Measurements from ENCODE around the gene DYNLT3.

The DYNLT3 gene

GRCh38 chrX:37840931-37841330 lies 6.4 kb downstream of the DYNLT3 start:
- DNase-seq = no peak

GRCh38 chrX:37834937-37835336 lies 12.4 kb downstream of the DYNLT3 start:
- DNase-seq = no peak

GRCh38 chrX:37830371-37830770 lies 17.0 kb downstream of the DYNLT3 start:
- no peak for DNase-seq

- no peak for DNase-seq
Observed at GRCh38 chrX:37829721-37830120, 17.6 kb downstream of the DYNLT3 start.

- peak; percentile 64 to 67 for DNase-seq
Observed at GRCh38 chrX:37825215-37825842, 22.0 kb downstream of the DYNLT3 start.

- no peak for DNase-seq
Observed at GRCh38 chrX:37824491-37825214, 22.7 kb downstream of the DYNLT3 start.

- no peak for DNase-seq
Observed at GRCh38 chrX:37820646-37821045, 26.7 kb downstream of the DYNLT3 start.

GRCh38 chrX:37818031-37818430 lies 29.3 kb downstream of the DYNLT3 start:
- DNase-seq = peak in 1 of 2 donors; percentile 28

- DNase-seq = no peak
Observed at GRCh38 chrX:37817579-37817978, 29.8 kb downstream of the DYNLT3 start.

- DNase-seq = no peak
Observed at GRCh38 chrX:37817176-37817575, 30.2 kb downstream of the DYNLT3 start.

GRCh38 chrX:37816766-37817165 lies 30.6 kb downstream of the DYNLT3 start:
- no peak for DNase-seq

GRCh38 chrX:37815366-37815765 lies 32.0 kb downstream of the DYNLT3 start:
- no peak for DNase-seq

- DNase-seq = no peak
Observed at GRCh38 chrX:37813570-37813969, 33.8 kb downstream of the DYNLT3 start.

GRCh38 chrX:37812110-37812509 lies 35.3 kb downstream of the DYNLT3 start:
- DNase-seq = no peak

- no peak for DNase-seq
Observed at GRCh38 chrX:37809970-37810369, 37.4 kb downstream of the DYNLT3 start.

- no peak for DNase-seq
Observed at GRCh38 chrX:37803057-37803456, 44.3 kb downstream of the DYNLT3 start.

GRCh38 chrX:37802028-37802427 lies 45.3 kb downstream of the DYNLT3 start:
- no peak for DNase-seq

- DNase-seq = no peak
Observed at GRCh38 chrX:37800717-37801116, 46.7 kb downstream of the DYNLT3 start.

GRCh38 chrX:37799936-37800335 lies 47.4 kb downstream of the DYNLT3 start:
- no peak for DNase-seq

GRCh38 chrX:37796805-37797204 lies 50.6 kb downstream of the DYNLT3 start:
- DNase-seq = peak; percentile 4 to 66

- no peak for DNase-seq
Observed at GRCh38 chrX:37796310-37796709, 51.1 kb downstream of the DYNLT3 start.

Measured in CD4-positive, alpha-beta T cell treated with Interleukin-4 for 1 hour (primary cell).